Stimulated activated CD8-positive, alpha-beta memory T cell treated with anti-CD3 and anti-CD28 coated beads, Interleukin-4, amount 100 ng/mL, for 48 hours (primary cell): ENCODE results near the gene FCAMR.

Experiments used
- DNase-seq: peaks from one replicate; pipeline ENCODE4 v3.0.0-alpha.2; 2020

The FCAMR gene

GRCh38 chr1:206998816-206999215 lies 28.6 kb upstream of the FCAMR start:
- DNase-seq: no peak

DNA sequence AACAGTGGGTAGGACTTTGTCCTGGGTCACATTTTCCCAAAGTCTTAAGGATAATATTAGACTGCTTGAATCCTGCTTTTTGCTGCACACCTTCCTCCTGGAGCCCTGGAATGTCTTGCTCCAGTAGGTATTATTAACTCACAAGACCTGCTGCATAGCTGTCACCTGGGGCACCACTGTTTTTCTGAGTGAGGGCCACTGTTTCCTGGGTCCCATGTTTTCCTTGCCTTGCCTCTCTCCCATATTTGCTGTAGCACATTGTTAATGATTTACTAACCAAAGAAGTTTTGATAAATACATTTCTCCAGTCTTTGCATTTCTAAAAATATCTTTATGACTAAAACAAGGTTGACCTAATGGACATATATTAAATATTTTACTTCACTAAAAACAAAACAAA lies 22.5 kb upstream of the FCAMR start:
- DNase-seq: no peak

DNA sequence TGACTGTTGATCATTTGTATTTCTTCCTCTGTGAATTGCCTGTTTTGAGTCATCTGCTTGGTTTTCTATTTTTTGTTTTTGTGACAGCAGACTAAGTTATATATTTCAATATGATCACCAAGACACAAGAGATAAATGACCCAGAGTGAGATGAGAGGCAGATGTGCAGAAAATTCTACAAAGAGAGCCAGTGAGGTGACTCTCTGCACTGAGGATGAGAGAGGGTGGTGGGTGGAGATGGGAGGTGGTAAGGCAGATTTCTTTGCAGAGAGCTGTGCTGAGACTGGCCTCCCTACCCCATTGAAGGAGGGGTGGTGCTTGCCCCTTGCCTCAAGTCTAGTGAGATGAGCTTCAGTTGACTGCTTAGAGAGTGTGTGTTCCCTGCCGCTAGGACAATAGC lies 17.6 kb upstream of the FCAMR start:
- DNase-seq: no peak

- DNase-seq: no peak
These were observed 16.6 kb upstream of the FCAMR start for GRCh38 chr1:206986885-206987284.

- DNase-seq: no peak
These were observed 16.1 kb upstream of the FCAMR start for GRCh38 chr1:206986402-206986801.

DNA sequence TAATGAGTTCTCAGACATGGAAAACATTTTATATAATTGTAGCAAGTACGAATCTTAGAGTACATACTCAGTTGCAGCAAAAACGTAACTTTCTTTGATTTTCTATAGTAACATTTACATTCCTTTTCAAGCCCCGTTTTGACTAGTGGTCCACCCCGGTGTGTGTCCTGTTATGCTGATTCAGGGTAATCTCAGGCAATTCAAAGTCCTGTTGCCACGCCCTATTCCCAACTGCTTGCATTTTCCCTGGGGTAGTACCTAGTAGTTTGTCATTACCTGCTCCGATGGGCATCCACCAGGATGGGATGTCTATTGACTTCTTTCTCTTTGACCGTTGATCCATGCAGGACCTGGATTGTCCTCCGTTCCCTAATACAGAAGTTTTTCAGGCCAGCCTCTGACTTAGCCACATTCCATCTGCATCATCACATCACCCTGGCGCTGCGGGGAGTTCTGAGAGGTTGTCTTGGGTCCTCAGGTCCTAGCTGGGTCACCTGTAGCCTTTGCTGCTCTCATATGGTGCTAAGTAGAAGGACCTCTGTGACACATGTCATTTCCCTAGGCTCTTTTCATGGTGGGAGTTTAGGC lies 15.0 kb upstream of the FCAMR start:
- no peak for DNase-seq

DNA sequence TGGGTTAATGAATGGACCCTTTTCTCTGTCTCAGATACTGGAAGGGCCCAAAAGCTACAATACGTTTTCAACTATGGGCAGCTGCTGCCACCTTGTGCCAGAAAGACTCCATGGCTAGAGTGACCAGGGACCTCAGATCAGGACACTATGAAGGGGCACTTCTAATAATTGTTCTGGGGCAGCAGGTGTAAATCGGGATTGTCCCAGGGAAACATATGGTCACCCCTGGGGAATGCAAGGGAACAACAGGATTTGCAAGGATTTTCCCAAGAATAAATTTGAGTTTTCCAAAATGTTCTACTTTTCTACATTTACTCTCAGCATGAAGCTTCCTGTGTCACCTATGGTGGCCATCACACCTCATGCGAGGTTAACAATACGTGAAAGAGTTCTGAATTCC lies 12.0 kb upstream of the FCAMR start:
- DNase-seq: peak; percentile 75

GRCh38 chr1:206979379-206980043 lies 9.3 kb upstream of the FCAMR start:
- no peak for DNase-seq

- DNase-seq: no peak
These were observed 8.0 kb upstream of the FCAMR start for GRCh38 chr1:206978259-206978658.

DNA sequence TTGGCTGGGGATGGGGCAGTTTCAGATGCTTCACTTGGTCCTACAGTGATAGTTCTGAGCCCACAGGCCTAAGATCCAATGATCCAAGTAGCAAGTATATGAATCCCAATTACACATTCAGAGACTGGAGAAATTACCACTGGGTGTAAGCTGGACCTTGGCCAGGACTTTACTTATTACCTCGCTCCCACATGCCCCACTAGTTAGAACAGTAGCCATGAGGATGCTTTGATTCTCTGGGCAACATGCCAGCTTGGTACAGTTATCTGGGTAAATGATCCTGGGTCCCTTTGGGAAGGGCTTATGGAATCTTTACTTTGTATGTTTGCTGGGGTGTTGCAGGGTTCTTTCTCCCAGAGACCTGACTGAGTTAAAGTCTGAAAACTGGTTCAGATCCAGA lies 5.0 kb upstream of the FCAMR start:
- DNase-seq: no peak

DNA sequence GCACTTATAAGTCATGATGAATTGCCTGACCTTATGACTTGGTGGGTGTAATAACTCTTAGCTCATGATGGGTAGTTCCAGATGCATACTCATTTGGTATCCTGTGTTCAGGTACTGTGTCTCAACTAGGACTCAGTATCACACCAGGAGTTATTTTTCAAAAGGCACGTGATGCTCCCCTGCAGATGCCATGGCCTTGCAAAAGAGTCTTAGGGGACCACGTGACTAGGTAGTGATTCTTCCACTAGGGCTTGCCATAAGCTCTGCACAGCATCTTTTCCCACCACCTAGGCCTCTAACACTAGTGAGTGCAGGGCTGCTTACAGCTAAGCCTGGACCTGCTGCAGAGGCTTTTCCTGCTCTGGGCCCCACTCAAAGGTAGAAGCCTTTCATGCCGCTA lies 3.9 kb upstream of the FCAMR start:
- DNase-seq: no peak

GRCh38 chr1:206972728-206973127 lies 2.5 kb upstream of the FCAMR start:
- no peak for DNase-seq

DNA sequence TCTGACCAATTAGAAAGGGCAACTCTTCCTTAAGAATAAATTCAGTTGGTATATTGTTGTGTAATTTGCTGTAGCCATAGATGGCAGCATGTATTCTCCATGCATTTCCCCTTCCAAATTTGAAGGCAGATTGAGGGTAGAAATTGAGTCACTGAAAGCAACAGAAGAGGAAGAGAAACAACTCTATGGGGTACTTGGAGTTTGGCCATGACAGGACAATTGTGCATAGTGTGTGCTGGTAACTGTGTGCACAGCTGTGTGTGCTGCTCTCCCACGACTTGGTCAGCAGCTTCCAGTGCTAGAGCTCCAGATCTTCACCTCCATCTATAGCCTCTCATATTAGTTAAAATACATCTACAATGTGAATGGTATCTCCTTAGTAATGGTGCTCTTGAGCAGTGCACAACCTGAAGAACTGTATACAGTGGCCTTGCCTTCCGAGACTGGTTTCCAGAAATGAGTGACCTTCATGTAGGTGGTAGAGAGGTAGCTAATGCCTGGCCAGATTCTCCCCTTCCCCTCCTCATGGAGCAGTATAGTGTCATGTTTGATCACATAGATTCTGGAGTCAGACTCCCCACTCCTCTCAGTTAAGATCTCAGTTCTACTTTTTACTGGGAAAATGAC lies 882 bp upstream of the FCAMR start:
- no peak for DNase-seq

GRCh38 chr1:206969090-206969489 lies 1.2 kb downstream of the FCAMR start:
- DNase-seq: no peak

DNA sequence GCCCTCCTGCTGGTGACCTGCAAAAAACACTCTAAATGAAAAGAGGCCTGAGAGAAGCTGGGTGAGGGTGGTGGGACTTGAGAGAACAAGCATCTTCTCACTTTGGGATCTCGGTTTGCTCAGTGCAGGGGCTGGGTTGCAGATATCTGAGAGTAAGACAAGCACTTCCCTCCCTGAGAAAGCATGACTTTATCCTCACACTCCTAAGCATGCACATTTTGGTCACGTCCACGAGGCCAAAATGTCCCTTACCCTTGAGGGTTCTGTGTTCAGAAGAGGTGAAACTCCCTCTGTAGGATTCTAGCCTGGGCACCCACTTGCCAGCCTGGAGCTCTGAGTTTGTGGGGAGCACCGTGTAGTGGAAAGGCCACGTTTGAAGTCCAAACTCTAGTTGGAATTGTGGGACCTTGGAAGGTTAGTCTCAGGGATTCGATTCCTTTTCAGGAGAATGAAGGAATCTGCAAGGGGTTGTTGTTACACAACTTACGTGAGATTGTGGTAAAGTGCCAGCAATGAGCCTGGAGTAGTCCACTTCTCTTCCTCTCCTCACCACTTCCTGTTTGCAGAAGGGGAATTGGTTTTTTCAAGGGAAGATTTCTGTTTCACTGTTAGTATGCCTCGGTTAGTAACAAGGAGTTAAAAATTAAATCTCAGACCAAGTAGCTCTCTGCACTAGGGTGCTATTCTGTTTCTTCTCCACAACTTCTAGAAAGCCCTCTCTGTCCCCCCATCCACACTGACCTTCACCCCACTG lies 3.0 kb downstream of the FCAMR start:
- no peak for DNase-seq

GRCh38 chr1:206965781-206966180 lies 4.5 kb downstream of the FCAMR start:
- no peak for DNase-seq

- no peak for DNase-seq
These were observed 6.5 kb downstream of the FCAMR start for GRCh38 chr1:206963740-206964139.

DNA sequence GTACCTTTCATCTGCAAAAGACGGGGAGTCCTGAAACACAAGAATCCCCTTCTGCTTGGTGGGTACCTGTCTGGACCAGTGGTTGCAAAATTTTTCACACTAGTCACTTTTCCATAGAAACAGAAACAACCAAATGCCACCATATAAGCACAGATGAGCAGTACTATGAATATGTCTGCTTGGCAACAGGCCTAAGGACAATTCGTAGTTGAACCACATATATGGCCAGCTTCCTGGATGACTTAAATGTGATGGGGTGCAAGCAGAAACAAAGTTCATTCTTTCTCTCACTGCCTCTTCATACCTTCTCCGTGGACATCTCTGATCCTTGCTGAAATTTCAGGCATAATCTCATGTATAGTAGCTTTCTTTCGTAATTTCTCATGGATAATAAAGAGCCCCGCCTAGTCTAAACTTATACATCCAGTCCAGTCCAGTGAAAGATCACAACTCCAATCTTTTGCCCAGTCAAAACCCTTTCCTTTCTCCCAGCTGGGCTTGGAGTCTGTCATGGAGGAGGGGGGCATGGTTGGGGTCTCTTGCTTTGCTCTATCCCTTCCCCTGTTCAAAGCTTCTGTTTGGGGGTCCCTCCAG lies 7.0 kb downstream of the FCAMR start:
- DNase-seq: no peak

DNA sequence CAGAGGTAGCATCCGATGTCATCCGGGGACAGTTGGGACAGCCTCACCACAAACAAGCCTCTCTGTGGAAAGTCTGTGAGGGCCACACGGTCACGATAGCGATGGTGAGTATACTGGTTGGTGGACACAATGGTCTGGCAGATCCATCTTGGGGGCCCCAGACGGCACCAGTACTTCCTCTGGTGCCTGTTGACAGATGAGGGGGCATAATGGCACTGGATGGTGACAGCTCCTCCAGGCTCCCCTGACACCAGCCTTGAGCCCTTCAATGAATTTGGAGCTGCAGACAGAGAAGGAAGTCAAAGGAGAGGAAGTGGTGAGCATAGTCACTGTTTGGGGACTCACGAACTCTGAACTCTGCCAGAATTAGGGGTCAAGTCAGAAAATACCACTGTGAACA lies 8.0 kb downstream of the FCAMR start:
- DNase-seq: no peak

DNA sequence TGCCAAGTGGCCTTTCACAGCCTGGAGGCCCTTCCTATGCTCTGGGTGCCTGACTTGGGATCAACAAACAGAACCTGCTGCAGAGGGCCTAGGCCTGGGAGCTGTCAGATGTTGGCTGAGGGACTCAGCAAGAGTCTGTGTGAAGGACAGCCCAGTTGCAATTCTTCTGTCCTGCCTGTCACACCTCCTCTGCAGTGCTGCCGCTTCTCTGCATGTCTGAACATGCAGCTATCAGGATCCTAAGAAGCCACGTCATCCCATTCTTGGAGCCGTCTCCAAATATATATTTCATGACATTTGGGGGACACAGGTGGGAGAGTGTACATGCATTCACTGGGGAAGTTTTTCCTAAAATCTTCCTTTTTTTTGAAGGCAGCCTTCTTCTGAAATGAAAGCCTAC lies 8.6 kb downstream of the FCAMR start:
- no peak for DNase-seq

DNA sequence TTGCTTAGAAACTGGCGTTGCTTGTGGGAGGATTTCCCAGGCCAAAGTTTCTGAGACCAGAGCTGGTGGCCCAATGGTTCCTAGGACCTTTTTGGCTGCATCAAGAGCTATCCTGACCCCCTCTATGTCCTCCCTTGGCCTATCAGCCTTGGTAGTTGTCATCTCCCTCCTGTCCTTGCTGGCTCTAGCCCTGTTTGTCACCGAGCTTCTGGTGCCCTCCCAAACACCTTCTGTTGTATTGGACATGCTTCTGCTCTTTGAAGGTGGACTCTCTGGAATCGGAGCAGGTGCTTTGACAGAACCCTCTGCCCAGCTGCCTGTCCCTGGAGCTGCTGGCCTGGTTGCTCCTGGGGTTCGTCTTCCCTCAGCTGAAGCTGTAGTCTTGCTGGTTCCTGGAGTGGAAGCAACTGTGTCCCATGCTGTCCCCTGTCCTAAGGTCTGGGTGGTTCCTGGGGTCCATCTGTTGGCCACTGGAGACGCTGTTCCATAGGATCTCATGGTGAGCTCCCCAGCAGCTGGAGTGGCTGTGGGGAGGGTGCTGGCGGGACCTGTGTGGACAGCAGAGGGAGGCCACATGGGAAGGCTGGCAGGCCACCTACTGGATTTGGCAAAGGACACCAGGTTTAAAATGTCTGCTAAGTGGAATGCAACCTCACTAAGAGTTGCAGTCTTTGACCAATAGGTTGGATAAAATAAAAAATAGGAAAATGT lies 9.4 kb downstream of the FCAMR start:
- DNase-seq: no peak

DNA sequence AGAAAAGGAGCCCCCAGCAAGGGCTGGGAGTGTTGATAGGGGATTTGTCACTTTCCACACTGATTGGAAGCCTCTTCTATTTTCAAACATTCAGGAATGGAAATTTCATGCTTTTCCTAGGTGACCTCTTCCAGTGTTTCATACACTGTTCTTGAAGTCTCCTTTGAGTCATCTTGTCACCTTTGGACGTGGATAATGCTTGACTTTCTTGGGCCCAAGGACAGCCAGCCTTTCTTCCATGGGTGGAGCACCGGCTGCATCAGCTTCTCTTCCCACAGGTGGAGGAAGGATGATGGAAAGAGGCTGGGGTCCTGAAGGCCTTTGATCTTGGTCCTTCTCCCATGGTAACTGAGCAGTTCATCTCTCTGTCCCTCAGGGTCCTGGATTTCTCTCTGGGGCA lies 12.1 kb downstream of the FCAMR start:
- no peak for DNase-seq

GRCh38 chr1:206957639-206958038 lies 12.6 kb downstream of the FCAMR start:
- no peak for DNase-seq
